ENCODE data around the gene RPN2. TPM values are rescaled to one million over a fixed set of nuclear protein-coding genes. Genes with fewer than 3 reads are reported as not detected.

RPN2 gene
- polyA plus RNA-seq, 1 experiment = 834 TPM

- H3K27me3 ChIP-seq (ENCODE audit: control insufficient read depth, insufficient read depth, low read length) = no peaks in the 10 kb centered on the region
- no peak for DNase-seq (ENCODE audit: low read depth)
- H3K4me3 ChIP-seq (ENCODE audit: low read depth, low read length) = no peak overlapping the region
- TF ChIP-seq CTCF (IDR thresholded peaks at IDR 0.05; ENCODE audit: insufficient read depth, low read depth, low read length) = no peak
- POLR2A ChIA-PET = no interaction called here
- CTCF ChIA-PET = interaction anchor here (2.3 kb wide), 1 partner anchor 10 kb away, joined by 9 read pairs; no protein-coding TSS in a partner anchor
- peaks cover 10% of the 10 kb centered on the region for H3K36me3 ChIP-seq (ENCODE audit: control insufficient read depth, insufficient read depth, low read length)
Observed at GRCh38 chr20:37185686-37186085, 6.6 kb downstream of the RPN2 start.

GRCh38 chr20:37188787-37189186, 9.7 kb downstream of the RPN2 start:
- no peak for TF ChIP-seq CTCF (IDR thresholded peaks at IDR 0.05; ENCODE audit: insufficient read depth, low read depth, low read length)
- no peak for DNase-seq (ENCODE audit: low read depth)
- ChIA-PET CTCF (interaction anchor here (3.8 kb wide), 1 partner anchor 10 kb away, joined by 23 read pairs; the partner anchor contains the start of genes MROH8 and RPN2), POLR2A (no interaction called here)
- Histone ChIP-seq H3K36me3 (ENCODE audit: control insufficient read depth, insufficient read depth, low read length) (peaks cover 10% of the 10 kb centered on the region), H3K4me3 (ENCODE audit: low read depth, low read length) (no peak overlapping the region), H3K27me3 (ENCODE audit: control insufficient read depth, insufficient read depth, low read length) (no peaks in the 10 kb centered on the region)

- POLR2A ChIA-PET = interaction anchor here (0.6 kb wide), 1 partner anchor 338 kb away, joined by 5 read pairs; no protein-coding TSS in a partner anchor
- Histone ChIP-seq H3K36me3 (ENCODE audit: control insufficient read depth, insufficient read depth, low read length) (peaks cover 7% of the 10 kb centered on the region), H3K4me3 (ENCODE audit: low read depth, low read length) (no peak overlapping the region), H3K27me3 (ENCODE audit: control insufficient read depth, insufficient read depth, low read length) (no peaks in the 10 kb centered on the region)
- no peak for TF ChIP-seq CTCF (IDR thresholded peaks at IDR 0.05; ENCODE audit: insufficient read depth, low read depth, low read length)
- CTCF ChIA-PET = interaction anchor here (0.9 to 3.9 kb wide), 4 partner anchors 8 to 345 kb away, joined by 3 to 25 read pairs (median 18); partner anchors contain the start of genes MROH8 and RPN2
- no peak for DNase-seq (ENCODE audit: low read depth)
Observed at GRCh38 chr20:37189416-37190016, 10.4 kb downstream of the RPN2 start.

- H3K4me3 ChIP-seq (ENCODE audit: low read depth, low read length) = no peak overlapping the region
- TF ChIP-seq CTCF (IDR thresholded peaks at IDR 0.05; ENCODE audit: insufficient read depth, low read depth, low read length) = no peak
- no peak for DNase-seq (ENCODE audit: low read depth)
- ChIA-PET CTCF (interaction anchor here (0.9 to 3.9 kb wide), 8 partner anchors 10 to 344 kb away, joined by 3 to 25 read pairs (median 10); partner anchors contain the start of genes MROH8 and RPN2), POLR2A (no interaction called here)
- H3K27me3 ChIP-seq (ENCODE audit: control insufficient read depth, insufficient read depth, low read length) = no peaks in the 10 kb centered on the region
- H3K36me3 ChIP-seq (ENCODE audit: control insufficient read depth, insufficient read depth, low read length) = peaks cover 7% of the 10 kb centered on the region
Observed at GRCh38 chr20:37190354-37191112, 11.4 kb downstream of the RPN2 start.
